ENCODE measurements around the gene SPA17.

SPA17 gene

DNA sequence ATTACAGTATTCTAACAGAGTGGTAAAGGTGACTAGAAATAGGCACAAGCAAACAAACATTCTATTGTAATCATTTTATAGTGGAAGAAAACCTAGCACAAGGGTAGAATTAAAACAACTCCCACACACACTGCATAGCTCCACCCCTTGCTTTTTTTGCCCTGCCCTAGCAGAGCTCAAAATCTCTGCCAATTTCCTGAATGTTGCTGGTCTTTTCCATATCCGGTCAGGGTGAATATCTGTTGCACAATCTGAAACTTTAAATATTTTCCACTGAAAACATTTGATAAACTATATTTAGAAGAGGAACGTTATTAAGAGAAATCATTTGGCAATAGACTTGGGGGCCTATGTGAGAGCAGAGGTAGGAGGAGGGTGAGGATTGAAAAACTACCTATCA lies 2.7 kb downstream of the SPA17 start:
- H3K9ac ChIP-seq (ENCODE audit: low read length) = no peak overlapping the region
- no peak overlapping the region for H4K5ac ChIP-seq (ENCODE audit: low read length)
- H2BK5ac ChIP-seq (ENCODE audit: low read length) = no peak overlapping the region
- H3K4me3 ChIP-seq (ENCODE audit: low read length) = no peak overlapping the region
- no peak overlapping the region for H3K23ac ChIP-seq (ENCODE audit: low read length)
- H3K4me2 ChIP-seq (ENCODE audit: low read length) = no peak overlapping the region
- no peak overlapping the region for H2BK120ac ChIP-seq (ENCODE audit: low read depth, low read length)
- H2BK15ac ChIP-seq (replicated peaks; ENCODE audit: low read depth) = no peak overlapping the region
- no peak overlapping the region for H2AK5ac ChIP-seq (ENCODE audit: low read length)
- H3K18ac ChIP-seq (ENCODE audit: low read length) = no peak overlapping the region
- DNase-seq = no peak
- no peaks in the 10 kb centered on the region for H3K79me1 ChIP-seq (ENCODE audit: low read length)
- no peaks in the 10 kb centered on the region for H3K79me2 ChIP-seq (ENCODE audit: control insufficient read depth, insufficient read depth, low read length)
- H3K27me3 ChIP-seq (ENCODE audit: insufficient read depth, low read length, poor library complexity) = peaks cover 5% of the 10 kb centered on the region
- no peaks in the 10 kb centered on the region for H3K4me1 ChIP-seq (ENCODE audit: control insufficient read depth, low read depth, low read length)
- no peak overlapping the region for H3K4ac ChIP-seq (ENCODE audit: low read depth, low read length)
- no peak overlapping the region for H3K27ac ChIP-seq (ENCODE audit: low read depth, low read length)
- WGBS (ENCODE audit: extremely low coverage, insufficient coverage, low lambda C conversion rate) = no CpG with 5 or more reads among the region's 2 CpGs
- no peaks in the 10 kb centered on the region for H3K36me3 ChIP-seq (ENCODE audit: control insufficient read depth, insufficient read depth, low read length)
- H3K56ac ChIP-seq (ENCODE audit: low read length) = no peak overlapping the region
- H4K8ac ChIP-seq (ENCODE audit: low read depth, low read length) = no peak overlapping the region

DNA sequence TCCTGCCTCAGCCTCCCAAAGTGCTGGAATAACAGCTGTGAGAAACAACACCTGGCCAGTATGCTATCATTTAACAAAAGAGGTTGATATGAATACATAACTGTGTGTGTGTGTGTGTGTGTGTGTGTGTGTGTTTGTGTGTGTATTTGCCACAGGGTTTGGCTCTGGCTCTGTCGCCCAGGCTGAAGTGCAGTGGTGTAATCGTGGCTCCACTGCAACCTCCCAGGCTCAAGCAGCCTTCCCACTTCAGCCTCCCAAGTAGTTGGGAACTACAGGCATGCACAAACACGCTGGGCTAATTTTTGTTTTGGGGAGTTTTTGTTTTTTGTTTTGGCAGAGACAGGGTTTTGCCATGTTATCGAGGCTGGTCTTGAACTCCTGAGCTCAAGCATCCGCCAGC lies 4.7 kb downstream of the SPA17 start:
- H3K36me3 ChIP-seq (ENCODE audit: control insufficient read depth, insufficient read depth, low read length) = no peaks in the 10 kb centered on the region
- no peak overlapping the region for H3K4me3 ChIP-seq (ENCODE audit: low read length)
- H3K27me3 ChIP-seq (ENCODE audit: insufficient read depth, low read length, poor library complexity) = no peaks in the 10 kb centered on the region
- H2BK120ac ChIP-seq (ENCODE audit: low read depth, low read length) = no peak overlapping the region
- no peaks in the 10 kb centered on the region for H3K79me2 ChIP-seq (ENCODE audit: control insufficient read depth, insufficient read depth, low read length)
- no peak overlapping the region for H3K4ac ChIP-seq (ENCODE audit: low read depth, low read length)
- no peak overlapping the region for H3K18ac ChIP-seq (ENCODE audit: low read length)
- H3K23ac ChIP-seq (ENCODE audit: low read length) = no peak overlapping the region
- H4K8ac ChIP-seq (ENCODE audit: low read depth, low read length) = no peak overlapping the region
- no peak overlapping the region for H3K4me2 ChIP-seq (ENCODE audit: low read length)
- no peak overlapping the region for H3K27ac ChIP-seq (ENCODE audit: low read depth, low read length)
- H3K56ac ChIP-seq (ENCODE audit: low read length) = no peak overlapping the region
- no peak overlapping the region for H2AK5ac ChIP-seq (ENCODE audit: low read length)
- DNase-seq = no peak
- no peak overlapping the region for H2BK15ac ChIP-seq (replicated peaks; ENCODE audit: low read depth)
- WGBS (ENCODE audit: extremely low coverage, insufficient coverage, low lambda C conversion rate) = no CpG with 5 or more reads among the region's 5 CpGs
- H3K79me1 ChIP-seq (ENCODE audit: low read length) = no peaks in the 10 kb centered on the region
- no peak overlapping the region for H4K5ac ChIP-seq (ENCODE audit: low read length)
- H3K9ac ChIP-seq (ENCODE audit: low read length) = no peak overlapping the region
- H3K4me1 ChIP-seq (ENCODE audit: control insufficient read depth, low read depth, low read length) = no peaks in the 10 kb centered on the region
- no peak overlapping the region for H2BK5ac ChIP-seq (ENCODE audit: low read length)

- no peak overlapping the region for H4K5ac ChIP-seq (ENCODE audit: low read length)
- no peaks in the 10 kb centered on the region for H3K79me1 ChIP-seq (ENCODE audit: low read length)
- no peak for DNase-seq
- H3K18ac ChIP-seq (ENCODE audit: low read length) = no peak overlapping the region
- no peaks in the 10 kb centered on the region for H3K36me3 ChIP-seq (ENCODE audit: control insufficient read depth, insufficient read depth, low read length)
- WGBS (ENCODE audit: extremely low coverage, insufficient coverage, low lambda C conversion rate) = no CpG with 5 or more reads among the region's 2 CpGs
- H3K79me2 ChIP-seq (ENCODE audit: control insufficient read depth, insufficient read depth, low read length) = no peaks in the 10 kb centered on the region
- H2AK5ac ChIP-seq (ENCODE audit: low read length) = no peak overlapping the region
- H3K56ac ChIP-seq (ENCODE audit: low read length) = no peak overlapping the region
- no peak overlapping the region for H3K4ac ChIP-seq (ENCODE audit: low read depth, low read length)
- H3K4me2 ChIP-seq (ENCODE audit: low read length) = no peak overlapping the region
- H3K4me3 ChIP-seq (ENCODE audit: low read length) = no peak overlapping the region
- no peak overlapping the region for H2BK15ac ChIP-seq (replicated peaks; ENCODE audit: low read depth)
- no peak overlapping the region for H4K8ac ChIP-seq (ENCODE audit: low read depth, low read length)
- no peak overlapping the region for H2BK120ac ChIP-seq (ENCODE audit: low read depth, low read length)
- H3K27me3 ChIP-seq (ENCODE audit: insufficient read depth, low read length, poor library complexity) = no peaks in the 10 kb centered on the region
- no peak overlapping the region for H3K23ac ChIP-seq (ENCODE audit: low read length)
- no peak overlapping the region for H3K9ac ChIP-seq (ENCODE audit: low read length)
- no peaks in the 10 kb centered on the region for H3K4me1 ChIP-seq (ENCODE audit: control insufficient read depth, low read depth, low read length)
- H3K27ac ChIP-seq (ENCODE audit: low read depth, low read length) = no peak overlapping the region
- H2BK5ac ChIP-seq (ENCODE audit: low read length) = no peak overlapping the region
Measured at GRCh38 chr11:124681421-124681820, 7.7 kb downstream of the SPA17 start.

GRCh38 chr11:124682443-124682842 lies 8.7 kb downstream of the SPA17 start:
- no peak overlapping the region for H3K56ac ChIP-seq (ENCODE audit: low read length)
- H4K5ac ChIP-seq (ENCODE audit: low read length) = no peak overlapping the region
- H3K4ac ChIP-seq (ENCODE audit: low read depth, low read length) = no peak overlapping the region
- H2BK5ac ChIP-seq (ENCODE audit: low read length) = no peak overlapping the region
- H3K27me3 ChIP-seq (ENCODE audit: insufficient read depth, low read length, poor library complexity) = no peaks in the 10 kb centered on the region
- H2BK120ac ChIP-seq (ENCODE audit: low read depth, low read length) = no peak overlapping the region
- no peak overlapping the region for H3K4me3 ChIP-seq (ENCODE audit: low read length)
- no peak for DNase-seq
- no peak overlapping the region for H3K23ac ChIP-seq (ENCODE audit: low read length)
- H3K36me3 ChIP-seq (ENCODE audit: control insufficient read depth, insufficient read depth, low read length) = no peaks in the 10 kb centered on the region
- H3K79me1 ChIP-seq (ENCODE audit: low read length) = no peaks in the 10 kb centered on the region
- WGBS (ENCODE audit: extremely low coverage, insufficient coverage, low lambda C conversion rate) = no CpG with 5 or more reads among the region's 1 CpG
- H3K9ac ChIP-seq (ENCODE audit: low read length) = no peak overlapping the region
- H3K79me2 ChIP-seq (ENCODE audit: control insufficient read depth, insufficient read depth, low read length) = no peaks in the 10 kb centered on the region
- no peak overlapping the region for H3K4me2 ChIP-seq (ENCODE audit: low read length)
- H2BK15ac ChIP-seq (replicated peaks; ENCODE audit: low read depth) = no peak overlapping the region
- H3K27ac ChIP-seq (ENCODE audit: low read depth, low read length) = no peak overlapping the region
- no peak overlapping the region for H2AK5ac ChIP-seq (ENCODE audit: low read length)
- no peak overlapping the region for H3K18ac ChIP-seq (ENCODE audit: low read length)
- no peak overlapping the region for H4K8ac ChIP-seq (ENCODE audit: low read depth, low read length)
- H3K4me1 ChIP-seq (ENCODE audit: control insufficient read depth, low read depth, low read length) = no peaks in the 10 kb centered on the region

DNA sequence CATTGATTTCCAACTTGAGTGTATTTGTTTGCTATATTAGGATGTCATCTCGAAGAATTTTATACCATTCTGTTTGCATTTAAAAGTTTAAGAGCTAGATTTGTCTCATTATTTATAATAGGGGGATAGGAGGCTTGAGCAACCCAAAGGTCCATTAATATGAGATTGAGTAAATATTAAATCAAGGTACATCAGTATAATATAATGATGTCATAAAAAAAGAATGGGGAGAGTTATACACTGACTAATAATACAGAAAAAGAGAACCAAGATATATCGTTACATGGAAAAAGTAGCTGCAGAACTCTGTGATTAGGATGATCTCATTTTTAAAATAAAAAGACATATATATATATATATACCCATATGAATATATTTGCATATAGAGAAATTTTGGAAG lies 19.4 kb downstream of the SPA17 start:
- DNase-seq = no peak
- Histone ChIP-seq H2BK120ac (ENCODE audit: low read depth, low read length) (no peak overlapping the region), H3K18ac (ENCODE audit: low read length) (no peak overlapping the region), H3K4me1 (ENCODE audit: control insufficient read depth, low read depth, low read length) (no peaks in the 10 kb centered on the region), H3K56ac (ENCODE audit: low read length) (no peak overlapping the region), H3K36me3 (ENCODE audit: control insufficient read depth, insufficient read depth, low read length) (no peaks in the 10 kb centered on the region), H3K4me3 (ENCODE audit: low read length) (no peak overlapping the region), H3K27me3 (ENCODE audit: insufficient read depth, low read length, poor library complexity) (no peaks in the 10 kb centered on the region), H3K79me2 (ENCODE audit: control insufficient read depth, insufficient read depth, low read length) (no peaks in the 10 kb centered on the region), H2BK15ac (replicated peaks; ENCODE audit: low read depth) (no peak overlapping the region), H3K4ac (ENCODE audit: low read depth, low read length) (no peak overlapping the region), H3K23ac (ENCODE audit: low read length) (no peak overlapping the region), H3K27ac (ENCODE audit: low read depth, low read length) (no peak overlapping the region), H3K4me2 (ENCODE audit: low read length) (no peak overlapping the region), H2BK5ac (ENCODE audit: low read length) (no peak overlapping the region), H3K79me1 (ENCODE audit: low read length) (no peaks in the 10 kb centered on the region), H2AK5ac (ENCODE audit: low read length) (no peak overlapping the region), H4K8ac (ENCODE audit: low read depth, low read length) (no peak overlapping the region), H4K5ac (ENCODE audit: low read length) (no peak overlapping the region), H3K9ac (ENCODE audit: low read length) (no peak overlapping the region)
- WGBS (ENCODE audit: extremely low coverage, insufficient coverage, low lambda C conversion rate) = no CpG with 5 or more reads among the region's 2 CpGs

- DNase-seq = no peak
- no peak overlapping the region for H3K56ac ChIP-seq (ENCODE audit: low read length)
- H3K4me1 ChIP-seq (ENCODE audit: control insufficient read depth, low read depth, low read length) = no peaks in the 10 kb centered on the region
- no peak overlapping the region for H4K5ac ChIP-seq (ENCODE audit: low read length)
- no peak overlapping the region for H2AK5ac ChIP-seq (ENCODE audit: low read length)
- no peaks in the 10 kb centered on the region for H3K79me2 ChIP-seq (ENCODE audit: control insufficient read depth, insufficient read depth, low read length)
- H2BK15ac ChIP-seq (replicated peaks; ENCODE audit: low read depth) = no peak overlapping the region
- H3K27me3 ChIP-seq (ENCODE audit: insufficient read depth, low read length, poor library complexity) = no peaks in the 10 kb centered on the region
- no peak overlapping the region for H2BK5ac ChIP-seq (ENCODE audit: low read length)
- no peak overlapping the region for H3K23ac ChIP-seq (ENCODE audit: low read length)
- no peaks in the 10 kb centered on the region for H3K79me1 ChIP-seq (ENCODE audit: low read length)
- no peak overlapping the region for H3K9ac ChIP-seq (ENCODE audit: low read length)
- no peak overlapping the region for H3K4me3 ChIP-seq (ENCODE audit: low read length)
- no CpG with 5 or more reads among the region's 1 CpG for WGBS (ENCODE audit: extremely low coverage, insufficient coverage, low lambda C conversion rate)
- H3K4ac ChIP-seq (ENCODE audit: low read depth, low read length) = no peak overlapping the region
- no peak overlapping the region for H3K27ac ChIP-seq (ENCODE audit: low read depth, low read length)
- no peak overlapping the region for H2BK120ac ChIP-seq (ENCODE audit: low read depth, low read length)
- H3K36me3 ChIP-seq (ENCODE audit: control insufficient read depth, insufficient read depth, low read length) = no peaks in the 10 kb centered on the region
- H3K18ac ChIP-seq (ENCODE audit: low read length) = no peak overlapping the region
- H3K4me2 ChIP-seq (ENCODE audit: low read length) = no peak overlapping the region
- no peak overlapping the region for H4K8ac ChIP-seq (ENCODE audit: low read depth, low read length)
Measured at GRCh38 chr11:124699547-124699946, 25.8 kb downstream of the SPA17 start.

All from mesendoderm (in vitro differentiated cells).